GM23248 (cell line): ENCODE measurements around the gene CBFA2T3.

Experiments
- EZH2 ChIP-seq: fragments of 200-600 bp; sonication (generic); IDR thresholded peaks from 2 replicates; pipeline ENCODE4 v1.6.1; 2018; ENCODE audit warnings: antibody characterized with exemption, mild to moderate bottlenecking; ENCODE audit not compliant: insufficient read depth, poor library complexity, severe bottlenecking
- EZH2phosphoT487 ChIP-seq: fragments of 200-600 bp; sonication (generic); IDR thresholded peaks from 2 replicates; pipeline ENCODE4 v1.6.1; 2018; ENCODE audit warnings: antibody characterized with exemption, moderate library complexity, mild to moderate bottlenecking, low read depth; ENCODE audit not compliant: insufficient read depth

- TF ChIP-seq EZH2 (no peak), EZH2phosphoT487 (no peak)
Observed at GRCh38 chr16:88878967-88879787, 97.8 kb downstream of the CBFA2T3 start.
